Stimulated activated CD4-positive, alpha-beta T cell treated with anti-CD3 and anti-CD28 coated beads, TNF-alpha, amount 100 ng/mL, for 1 hour (primary cell): ENCODE measurements around the gene CSTF3.
"Not testable (repeated sequence)": the region's sequence is repeated elsewhere in the genome, so short reads cannot be mapped to it uniquely, and the experiment has no call there.

Experiments used
- DNase-seq, 3 donors: peaks; one replicate each; pipeline ENCODE4 v3.0.0-alpha.2; 2020; ENCODE audit warnings: low read depth in 3 of 3, low spot score in 1 of 3

Gene CSTF3

DNA sequence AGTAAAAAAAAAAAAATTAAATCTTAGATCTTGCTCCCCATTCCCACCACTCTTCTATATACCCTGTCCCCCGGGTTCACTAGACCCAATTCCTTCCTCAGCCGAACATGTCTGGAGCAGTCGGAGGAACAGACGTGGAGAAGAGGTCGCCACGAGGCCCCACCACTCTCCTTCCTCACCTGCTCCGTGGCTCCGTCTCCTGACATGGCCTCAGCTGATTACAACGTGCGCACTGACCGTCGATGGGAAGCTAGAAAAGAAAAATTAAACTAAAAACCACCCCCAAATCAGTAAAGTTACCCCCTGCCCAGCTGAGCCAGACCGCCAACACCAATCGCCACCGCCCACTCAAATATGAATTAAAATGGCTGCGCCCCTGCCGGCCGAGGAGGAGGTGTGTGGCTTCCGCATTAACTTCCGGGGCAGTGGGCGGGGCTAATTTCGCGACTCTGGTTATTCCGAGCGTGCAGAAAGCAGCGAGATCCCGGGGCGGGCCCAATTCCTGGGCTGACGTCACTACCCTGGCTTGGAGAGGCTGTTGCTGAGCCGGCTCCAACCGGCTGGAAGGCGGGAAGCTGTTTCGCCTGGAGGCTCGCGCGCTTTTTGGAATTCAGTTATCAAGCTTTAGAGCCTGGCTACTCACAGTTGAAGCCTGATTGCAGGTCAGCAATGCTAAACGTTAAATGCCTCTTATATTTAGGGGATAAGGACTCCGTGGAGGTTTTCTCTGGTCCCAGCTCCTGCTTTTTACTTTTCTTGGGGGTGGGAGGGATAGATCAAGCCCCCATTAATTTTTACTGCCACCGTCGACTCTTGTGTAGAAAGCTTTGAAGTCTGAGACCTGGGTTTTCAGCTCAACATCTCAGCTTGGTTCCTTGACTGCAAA is at the start of gene CSTF3:
Gene CSTF3 (minus strand): TSS at position 361 of the 886 bp plus-strand sequence. CDS start 155 bp downstream, at position 206.
- DNase-seq, result peak; percentile 81 to 95 (median 82)

DNA sequence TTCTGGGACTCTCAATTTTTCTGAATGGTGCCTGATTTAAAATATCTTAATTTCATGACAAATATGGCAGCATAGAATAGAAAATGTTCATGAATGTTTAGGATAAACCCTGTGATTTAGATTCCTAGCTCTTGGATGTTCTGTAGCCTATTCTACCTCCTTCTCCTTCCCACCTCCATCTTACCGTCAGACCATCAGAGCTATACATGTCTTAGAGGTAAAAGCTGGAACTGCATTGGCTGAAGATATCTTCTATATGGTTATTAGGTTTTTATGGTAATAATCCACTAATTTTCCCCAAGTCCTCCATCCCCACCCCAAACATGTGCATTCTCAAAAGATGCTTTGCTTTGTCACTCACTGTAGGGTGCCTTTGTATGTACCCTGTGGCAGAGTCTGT is 46.9 kb upstream of the CSTF3 start:
- no peak for DNase-seq

DNA sequence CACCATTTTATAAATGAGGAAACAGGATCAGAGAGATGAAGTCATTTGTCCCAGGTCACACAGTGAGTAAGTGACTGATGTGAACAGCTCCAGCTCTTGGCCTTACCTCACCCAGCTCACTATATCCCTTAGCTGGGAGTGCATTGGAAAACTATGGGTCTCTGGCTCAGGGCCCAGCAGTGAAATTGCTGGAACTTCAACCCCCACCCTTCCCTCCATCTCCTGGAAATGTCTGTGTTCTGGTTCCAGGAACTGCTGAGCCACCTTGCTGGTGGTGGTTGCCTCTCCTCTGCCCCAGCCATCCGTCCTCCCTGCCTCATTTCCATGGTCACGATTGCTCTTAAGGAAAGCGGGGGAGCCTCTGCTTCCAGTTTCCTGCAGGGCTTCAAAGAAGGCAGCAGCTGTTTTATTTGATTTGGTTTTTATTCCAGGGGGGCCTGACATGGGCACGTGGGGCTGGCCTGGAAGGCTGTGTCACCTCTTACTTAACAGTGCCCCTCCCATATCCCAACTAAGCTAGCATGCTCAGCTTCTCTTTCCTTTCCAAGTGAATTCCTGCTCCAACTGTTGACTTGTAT is 46.2 kb upstream of the CSTF3 start:
- DNase-seq, result no peak

DNA sequence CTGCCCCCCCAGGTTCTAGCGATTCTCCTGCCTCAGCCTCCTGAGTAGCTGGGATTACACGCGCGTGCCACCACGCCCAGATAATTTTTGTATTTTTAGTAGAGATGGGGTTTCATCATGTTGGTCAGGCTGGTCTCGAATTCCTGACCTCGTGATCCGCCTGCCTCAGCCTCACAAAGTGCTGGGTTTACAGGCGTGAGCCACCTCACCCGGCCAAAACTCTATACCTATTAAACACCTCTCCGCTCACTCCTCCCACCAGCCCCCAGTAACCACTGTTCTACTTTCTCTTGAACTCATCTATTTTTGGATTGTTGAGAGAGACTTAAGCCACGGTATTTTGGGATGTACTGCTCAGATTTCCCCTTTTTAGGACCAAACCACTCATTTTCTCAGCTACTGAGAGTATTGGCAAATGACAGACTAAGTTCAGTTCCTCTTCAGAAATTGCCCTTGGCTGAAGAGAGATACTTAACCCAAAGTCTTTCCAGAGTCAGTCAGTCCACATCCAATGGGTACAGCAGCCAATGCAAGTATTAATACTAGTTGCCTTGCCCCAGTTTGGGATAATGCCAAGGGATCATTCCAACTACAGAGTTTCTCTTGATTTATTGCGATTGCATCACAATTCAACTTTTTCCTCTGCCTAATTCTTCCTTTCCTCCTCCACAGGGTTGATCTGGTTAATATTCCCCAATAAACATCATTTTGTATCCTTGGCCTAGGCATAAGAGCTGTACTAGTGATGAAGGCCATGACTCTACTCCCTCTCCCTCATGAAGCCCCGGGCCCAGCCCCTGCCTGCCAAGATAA is 36.8 kb upstream of the CSTF3 start:
- DNase-seq, result no peak

DNA sequence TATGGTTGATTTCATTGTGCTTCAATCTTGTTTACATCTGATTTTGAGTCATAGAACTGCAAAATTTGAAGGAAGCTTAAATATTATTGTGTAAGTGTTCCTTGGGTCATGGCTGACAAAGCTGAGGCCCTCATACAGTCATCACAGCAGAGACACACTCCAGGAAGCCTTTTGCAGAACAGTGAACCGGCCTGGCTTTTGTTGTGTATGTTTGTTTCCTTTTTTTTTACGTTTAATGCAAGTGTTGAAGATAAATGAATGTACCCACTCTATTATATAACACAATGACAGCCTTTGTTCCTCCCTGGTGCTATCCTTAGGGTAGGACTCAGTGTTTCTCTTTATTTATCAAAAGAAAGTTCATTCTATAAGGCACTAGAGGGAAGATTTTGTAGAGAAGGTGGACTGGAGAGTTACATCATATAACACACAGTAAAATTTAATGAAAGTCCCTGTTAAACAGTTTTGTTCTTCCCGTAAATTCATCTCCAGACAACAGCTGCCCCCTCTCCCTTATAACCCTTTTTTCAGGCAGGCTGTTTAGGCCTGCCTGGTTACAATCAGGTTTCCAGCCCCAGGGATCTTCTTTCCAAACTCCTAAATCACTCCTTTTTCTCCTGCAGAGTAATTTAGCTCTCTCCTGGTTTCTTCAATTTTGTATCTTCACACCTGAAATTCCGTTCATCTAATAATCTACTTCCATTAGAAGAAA is 34.3 kb upstream of the CSTF3 start:
- no peak for DNase-seq

DNA sequence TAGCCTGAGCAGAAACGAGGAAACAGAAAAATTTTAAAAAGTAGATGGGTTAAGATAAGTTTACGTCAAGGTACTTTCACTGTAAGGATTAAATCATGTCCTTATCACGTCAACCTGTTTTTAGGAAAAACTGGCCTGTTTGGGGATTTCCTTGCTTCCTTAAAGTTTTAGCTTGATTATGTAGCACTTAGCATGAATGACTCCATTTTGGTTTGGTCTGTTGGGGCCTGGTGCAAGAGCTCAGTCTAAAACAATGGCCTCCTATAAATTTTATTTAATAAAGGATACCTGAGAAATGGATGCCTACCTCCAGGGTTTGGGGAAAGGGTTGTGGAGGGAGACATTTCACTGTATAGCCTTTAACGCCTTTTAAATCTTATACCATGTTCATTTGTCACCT is 33.2 kb upstream of the CSTF3 start:
- DNase-seq, result no peak

DNA sequence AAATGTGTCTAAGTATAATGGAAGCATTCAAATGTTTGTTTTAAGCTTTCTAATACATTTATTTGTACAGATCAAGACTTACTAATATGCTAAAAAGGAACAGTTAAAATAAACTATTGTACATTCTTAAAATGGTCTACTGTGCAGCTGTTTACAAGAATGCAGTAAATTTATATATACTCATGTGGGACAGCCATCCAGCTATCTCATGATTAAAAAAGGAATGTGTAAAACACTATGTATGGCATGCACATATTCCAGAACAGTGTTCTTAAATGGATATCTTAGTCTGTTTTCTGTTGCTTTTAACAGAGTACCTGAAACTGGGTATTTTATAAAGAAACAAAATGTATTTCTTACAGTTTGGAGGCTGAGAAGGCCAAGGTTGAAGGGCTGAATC is 30.2 kb upstream of the CSTF3 start:
- DNase-seq, result no peak

DNA sequence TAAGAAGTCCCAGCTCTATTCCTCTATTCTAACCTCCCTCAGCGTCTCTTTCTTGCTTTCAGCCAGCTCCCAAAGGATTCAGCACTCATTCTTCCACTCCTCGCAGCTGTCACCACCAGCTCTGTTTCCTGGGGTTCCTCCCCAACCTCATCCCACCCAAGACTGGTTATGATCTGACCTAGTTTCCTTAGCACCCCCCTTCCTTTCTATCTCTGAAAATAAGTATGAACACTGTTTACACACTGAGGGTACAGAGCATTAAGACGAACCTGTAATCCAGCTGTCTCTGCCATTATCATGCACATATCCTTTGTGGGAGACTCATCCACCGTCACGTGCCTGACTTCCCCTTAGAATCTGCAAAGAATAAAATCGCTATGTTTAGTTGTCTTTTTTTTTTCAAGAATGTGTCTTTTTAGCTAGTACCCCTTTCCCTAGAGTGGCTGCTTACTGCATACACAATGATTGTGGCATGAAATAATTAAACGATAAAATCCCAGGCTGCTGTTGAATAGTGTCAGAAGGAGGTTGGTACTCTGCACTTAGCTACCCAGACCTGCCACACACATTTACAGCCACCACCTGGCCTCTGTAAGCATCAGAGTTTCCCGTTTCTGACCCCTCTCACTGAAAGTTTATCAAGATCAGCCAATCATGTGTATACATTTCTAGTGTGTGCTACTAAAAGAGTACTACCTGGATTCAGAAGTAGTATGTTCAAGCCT is 26.9 kb upstream of the CSTF3 start:
- no peak for DNase-seq

DNA sequence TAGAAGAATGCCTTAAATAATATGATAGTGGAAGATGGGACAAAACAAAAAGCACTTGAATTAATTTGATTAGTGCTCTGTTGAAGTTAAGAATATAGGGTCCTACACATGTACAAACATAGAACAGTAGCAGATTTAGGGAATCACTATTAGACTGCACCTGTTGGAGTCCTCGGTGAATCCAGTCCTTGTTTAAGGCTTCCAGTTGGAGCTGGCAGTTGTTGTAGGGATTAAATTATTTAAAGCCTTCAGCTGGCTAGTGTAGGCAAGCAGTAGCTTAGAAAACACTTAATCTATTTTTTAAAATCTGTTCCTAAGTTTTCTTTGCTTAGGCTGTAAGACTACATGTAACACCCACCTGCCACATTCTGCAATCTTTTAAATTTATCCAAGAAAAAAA is 24.5 kb upstream of the CSTF3 start:
- DNase-seq, result no peak

DNA sequence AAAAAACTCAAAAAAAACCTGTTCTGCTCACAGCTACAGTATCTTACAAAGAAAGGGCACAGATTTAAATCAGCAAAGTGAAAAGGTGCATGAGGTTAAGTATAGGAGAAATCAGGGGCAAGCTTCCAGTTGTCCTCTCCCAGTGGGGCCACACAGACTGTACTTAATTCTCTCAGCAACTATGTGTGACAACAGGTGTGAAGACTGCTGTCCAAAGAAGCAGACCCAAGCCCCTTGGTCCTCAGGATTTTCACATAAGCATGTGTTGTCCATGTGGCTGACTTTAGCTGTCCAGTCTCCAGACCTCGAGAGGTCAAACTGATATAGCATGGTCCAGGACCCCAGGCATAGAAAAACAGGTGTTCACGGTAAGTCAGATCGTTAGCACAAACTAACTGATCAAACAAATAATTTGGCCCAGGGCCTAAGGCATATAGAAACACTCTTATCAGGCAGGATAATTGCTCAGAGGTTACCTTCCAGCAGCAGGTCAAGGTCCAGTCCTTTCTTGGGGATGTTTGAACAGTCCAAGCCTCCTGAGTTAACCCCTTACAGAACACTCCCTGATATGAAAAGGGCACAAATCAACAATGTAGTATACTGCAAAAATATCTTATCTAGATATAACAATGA is 21.1 kb upstream of the CSTF3 start:
- no peak for DNase-seq

DNA sequence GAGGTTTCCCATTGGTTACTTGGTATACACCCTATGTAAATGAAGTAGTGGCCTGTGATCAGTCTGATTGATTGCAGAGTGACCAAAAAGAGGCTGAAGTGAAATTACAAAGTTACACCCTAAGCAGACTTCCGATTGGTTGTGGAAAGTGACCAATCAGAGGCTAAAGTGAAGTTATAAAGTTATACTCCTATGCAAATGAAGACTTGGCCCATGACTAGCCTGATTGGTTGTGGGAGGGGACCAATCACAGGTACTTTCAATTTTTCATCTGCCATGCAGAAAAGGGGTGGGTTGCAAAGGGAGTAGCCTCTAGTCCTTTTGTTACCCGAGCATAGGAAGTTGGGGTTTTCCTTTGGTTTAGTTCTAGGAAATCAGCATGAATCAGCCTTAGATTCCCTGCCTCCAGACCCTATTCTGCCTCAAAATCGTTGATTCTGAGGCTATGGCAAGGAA is 18.1 kb upstream of the CSTF3 start:
- no peak for DNase-seq

DNA sequence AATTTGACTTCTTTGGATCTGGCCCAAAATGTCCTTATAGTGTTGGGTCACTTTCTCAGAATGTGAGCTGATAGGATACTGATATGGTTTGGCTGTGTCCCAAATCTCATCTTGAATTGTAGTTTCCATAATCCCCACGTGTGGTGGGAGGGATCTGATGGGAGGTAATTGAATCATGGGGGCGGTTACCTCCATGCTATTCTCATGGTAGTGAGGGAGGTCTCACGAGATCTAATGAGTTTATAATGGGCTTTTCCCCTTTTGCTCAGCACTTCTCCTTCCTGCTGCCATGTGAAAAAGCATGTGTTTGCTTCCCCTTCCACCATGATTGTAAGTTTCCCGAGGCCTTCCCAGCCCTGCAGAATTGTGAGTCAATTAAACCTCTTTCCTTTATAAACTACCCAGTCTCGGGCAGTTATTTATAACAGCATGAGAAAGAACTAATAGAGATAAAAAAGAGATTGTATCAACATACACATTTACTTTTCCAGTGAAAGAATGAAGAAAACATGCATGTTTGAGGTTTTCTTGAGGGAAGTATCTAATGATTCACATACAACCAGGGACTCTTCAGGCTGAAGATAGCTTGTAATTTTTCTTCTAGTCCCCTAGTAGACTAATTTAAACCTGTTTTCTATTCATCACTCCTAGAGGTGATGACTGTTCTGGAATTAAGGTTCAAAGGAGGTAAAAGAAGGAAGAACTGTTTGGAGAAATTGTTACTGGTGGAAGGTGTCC is 17.3 kb upstream of the CSTF3 start:
- no peak for DNase-seq

DNA sequence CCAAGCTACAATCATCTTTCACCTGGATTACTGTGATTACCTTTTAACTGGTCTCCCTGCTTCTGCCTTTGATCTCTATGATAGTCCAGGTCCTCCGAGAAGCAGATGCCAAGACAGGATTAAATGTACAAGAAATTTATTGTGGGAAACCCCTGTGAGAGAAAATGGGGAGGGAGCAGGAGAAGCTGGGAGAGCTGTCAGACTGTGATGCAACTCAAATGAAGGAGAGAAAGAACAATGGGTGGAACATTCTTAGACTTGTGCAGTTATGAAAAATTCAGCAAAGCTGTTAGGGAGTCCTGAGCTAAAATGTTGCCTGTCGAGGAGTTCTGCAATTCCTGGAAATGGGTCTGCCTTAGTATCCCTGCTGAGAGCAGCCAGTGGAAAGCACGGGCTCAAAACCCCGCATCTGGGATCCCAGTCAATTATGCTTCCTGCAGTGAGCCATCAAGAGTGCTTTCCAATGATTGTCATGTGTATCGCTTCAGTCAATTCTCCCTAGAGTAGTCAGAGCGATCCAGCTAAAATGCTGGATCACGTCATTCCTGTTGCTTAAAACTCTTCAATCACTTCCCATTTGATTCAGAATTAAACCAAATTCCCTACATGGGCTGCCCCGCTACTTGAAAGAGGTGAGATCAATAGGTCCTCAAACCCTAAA is 16.5 kb upstream of the CSTF3 start:
- DNase-seq, result no peak

DNA sequence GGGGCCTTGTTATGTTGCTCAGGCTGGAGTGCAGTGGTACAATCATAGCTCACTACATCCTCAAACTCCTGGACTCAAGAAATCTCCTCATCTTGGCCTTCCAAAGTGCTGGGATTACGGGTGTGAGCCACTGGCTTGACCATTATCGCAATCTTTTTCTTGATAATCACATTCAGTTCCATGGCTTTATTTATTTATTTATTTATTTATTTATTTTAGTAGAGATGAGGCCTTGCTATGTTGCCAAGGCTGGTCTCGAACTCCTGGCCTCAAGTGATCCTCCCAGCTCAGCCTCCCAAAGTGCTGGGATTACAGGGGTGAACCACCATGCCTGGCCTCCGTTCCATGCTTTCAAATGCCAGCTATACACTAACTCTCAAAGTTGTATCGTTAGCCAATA is 15.5 kb upstream of the CSTF3 start:
- DNase-seq, result not testable (repeated sequence)

DNA sequence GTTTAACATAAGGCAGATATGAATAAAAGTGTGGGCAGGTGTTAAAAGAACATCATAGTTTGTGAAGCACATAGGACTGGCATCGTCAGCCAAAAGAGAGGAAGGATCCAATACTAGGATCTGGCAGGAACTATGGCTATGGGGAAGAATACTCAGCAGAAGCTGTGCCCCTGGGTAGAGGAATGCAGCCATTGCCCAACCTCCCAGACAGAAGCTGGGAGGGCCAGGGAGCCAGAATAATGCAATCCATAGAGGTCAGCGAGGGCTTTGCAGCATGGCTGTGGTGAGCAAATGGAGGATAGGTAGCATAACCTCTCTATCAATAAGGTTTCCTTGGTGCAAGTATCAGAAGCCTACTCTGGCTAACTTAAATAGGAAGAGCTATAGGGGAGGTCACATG is 11.7 kb upstream of the CSTF3 start:
- no peak for DNase-seq

DNA sequence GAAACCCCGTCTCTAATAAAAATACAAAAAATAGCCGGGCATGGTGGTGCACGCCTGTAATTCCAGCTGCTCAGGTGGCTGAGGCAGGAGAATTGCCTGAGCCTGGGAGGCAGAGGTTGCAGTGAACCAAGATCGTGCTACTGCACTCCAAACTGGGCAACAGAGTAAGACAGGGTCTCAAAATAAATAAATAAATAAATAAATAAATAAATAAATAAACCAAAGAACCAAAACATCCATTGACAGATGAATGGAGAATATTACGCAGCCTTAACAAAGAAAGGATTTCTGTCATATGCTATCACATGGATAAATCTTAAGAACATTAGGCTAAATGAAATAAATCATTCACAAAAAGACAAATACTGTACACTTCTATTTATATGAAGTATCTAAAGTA is 11.1 kb upstream of the CSTF3 start:
- DNase-seq, result no peak

DNA sequence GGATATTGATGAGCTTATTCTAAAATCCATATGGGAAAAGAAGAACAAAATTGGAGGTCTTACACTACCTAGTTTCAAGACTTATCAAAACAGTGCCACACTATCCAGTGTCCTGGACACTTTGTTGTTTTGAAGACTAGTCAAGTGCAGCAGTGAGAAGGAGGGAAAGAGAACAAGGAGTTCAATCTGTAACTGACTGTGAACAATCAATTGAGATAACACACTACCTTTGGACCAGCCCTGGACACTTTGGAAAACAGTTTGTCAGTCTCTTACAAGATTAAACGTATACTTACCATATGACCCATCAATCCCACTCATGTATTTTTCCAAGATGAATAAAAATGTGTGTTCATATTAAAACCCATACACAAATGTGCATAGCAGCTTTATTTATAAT is 10.0 kb upstream of the CSTF3 start:
- DNase-seq, result no peak

DNA sequence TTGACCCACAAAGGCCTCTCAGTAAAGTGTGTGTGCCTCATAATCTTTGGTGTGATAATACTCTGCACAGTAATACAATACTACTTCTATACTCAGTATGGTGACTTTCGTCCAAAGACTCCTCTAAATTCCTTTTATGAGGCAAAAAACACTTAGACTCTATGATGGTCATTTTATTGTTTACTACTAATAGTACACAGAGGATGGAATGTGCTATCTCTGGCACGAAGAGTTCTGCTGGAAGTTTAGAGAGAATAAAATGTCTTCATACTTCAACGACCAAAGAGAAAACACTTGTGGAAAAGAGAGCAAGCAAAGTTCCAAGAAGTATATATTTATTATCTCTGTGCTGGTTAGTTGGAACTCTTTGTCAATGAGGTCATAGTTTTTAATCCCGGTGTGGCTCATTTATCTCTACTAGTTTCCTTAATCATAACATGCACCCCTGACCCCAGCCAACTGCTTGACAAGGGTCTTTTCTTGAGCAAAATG is 7.5 kb upstream of the CSTF3 start:
- no peak for DNase-seq

DNA sequence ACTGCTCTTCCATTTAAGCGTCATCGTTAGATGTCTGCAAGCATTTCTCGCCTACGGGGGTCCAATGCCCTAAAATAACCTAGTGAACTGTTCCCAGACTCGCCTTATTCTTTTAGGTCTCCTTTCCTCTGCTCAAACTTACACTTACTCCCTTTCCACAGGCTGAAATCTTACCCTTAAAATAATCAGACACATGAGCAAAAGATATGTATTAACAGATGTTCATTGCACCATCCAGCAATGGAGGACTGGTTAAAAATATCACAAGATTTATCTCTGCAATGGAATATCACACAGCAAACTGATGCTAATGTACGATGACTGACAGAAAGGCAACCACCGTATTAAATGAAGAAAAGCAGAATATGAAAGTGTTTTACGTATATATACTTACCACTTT is 1.6 kb upstream of the CSTF3 start:
- DNase-seq, result no peak
